Gastrocnemius medialis (tissue), 4 donors: ENCODE data around the gene INPP5J. TPM values are rescaled to one million over a fixed set of nuclear protein-coding genes. Genes with fewer than 3 reads are reported as not detected.
A peak's percentile ranks its signal among the peaks of the same experiment; 100 is the strongest.
"Not testable (repeated sequence)": the region's sequence is repeated elsewhere in the genome, so short reads cannot be mapped to it uniquely, and the experiment has no call there.

Experiments used
- ATAC-seq, 2 donors: fragments of 150-250 bp; one replicate each; pipeline ENCODE4 v1.9.1; 2016
- DNase-seq, 2 donors: peaks; one replicate each; pipeline ENCODE4 v3.0.0-alpha.2; 2019
- H3K27ac ChIP-seq, 4 donors: fragments of 200-600 bp; sonication (generic); 1 replicate in 1 of 4; 2 replicates in 3 of 4; pipeline ENCODE4 v1.5.1; 2016 to 2018; ENCODE audit warnings: mild to moderate bottlenecking in 2 of 4, moderate library complexity in 1 of 4
- H3K27me3 ChIP-seq, 3 donors: fragments of 200-600 bp; sonication (generic) in 2 of 3; 1 replicate in 1 of 3; 2 replicates in 2 of 3; pipeline versions ENCODE4 v1.5.1 to v1.6.0; 2016 to 2019; ENCODE audit warnings: mild to moderate bottlenecking in 1 of 3, moderate library complexity in 1 of 3
- H3K36me3 ChIP-seq, 2 donors: fragments of 200-600 bp; sonication (generic) in 1 of 2; one replicate each; pipeline ENCODE4 v1.5.1; 2017 to 2018
- H3K4me1 ChIP-seq, 2 donors: fragments of 200-600 bp; sonication (generic) in 1 of 2; one replicate each; pipeline ENCODE4 v1.5.1; 2016 to 2017; ENCODE audit warnings: mild to moderate bottlenecking in 2 of 2
- H3K4me3 ChIP-seq, 4 donors: fragments of 200-600 bp; sonication (generic) in 3 of 4; 1 replicate in 1 of 4; 2 replicates in 3 of 4; pipeline ENCODE4 v1.5.1; 2016 to 2019; ENCODE audit warnings: mild to moderate bottlenecking in 2 of 4
- H3K9me3 ChIP-seq, 3 donors: fragments of 200-600 bp; sonication (generic) in 2 of 3; 1 replicate in 1 of 3; 2 replicates in 2 of 3; pipeline ENCODE4 v1.5.1; 2016 to 2019
- POLR2A ChIP-seq, 2 donors: fragments of 450-650 bp; IDR thresholded peaks; one replicate each; pipeline ENCODE4 v1.6.1; 2017; ENCODE audit warnings: antibody characterized with exemption in 2 of 2, mild to moderate bottlenecking in 2 of 2, moderate library complexity in 2 of 2
- in situ Hi-C, 4 donors: fragments of 200-750 bp; cut with MboI; loops; one replicate each; pipeline versions ENCODE4 v1.15.0 to v1.8.0; 2017; ENCODE audit warnings: low sequenced_read_pairs in 4 of 4
- intact Hi-C: fragments of 100-400 bp; cut with DNase I; formaldehyde crosslinking; loops from one replicate; pipeline ENCODE4 v1.15.1; 2023; ENCODE audit warnings: low total_unique reads
- total RNA-seq, 4 donors: library from RNA; depleted of rRNA; stranded (reverse); fragments of >200 nt; gene quantifications; one replicate each; pipeline versions ENCODE4 v1.1.0 to v1.2.3, GENCODE V29; 2016
- TF ChIP-seq, protein P1 (sequence below), 5 experiments: fragments of 450-650 bp in 3 of 5; fragments of 200-600 bp in 2 of 5; sonication (generic) in 2 of 5; IDR thresholded peaks in 4 of 5; conservative IDR thresholded peaks in 1 of 5; 1 replicate in 4 of 5; 2 replicates in 1 of 5; pipeline ENCODE4 v1.5.1; 2016 to 2019; ENCODE audit warnings: antibody characterized with exemption in 5 of 5, mild to moderate bottlenecking in 3 of 5, moderate library complexity in 3 of 5

Gene INPP5J
- total RNA-seq, 4 donors from 2014 or later, result 0.15 to 0.33 (median 0.28) TPM

DNA sequence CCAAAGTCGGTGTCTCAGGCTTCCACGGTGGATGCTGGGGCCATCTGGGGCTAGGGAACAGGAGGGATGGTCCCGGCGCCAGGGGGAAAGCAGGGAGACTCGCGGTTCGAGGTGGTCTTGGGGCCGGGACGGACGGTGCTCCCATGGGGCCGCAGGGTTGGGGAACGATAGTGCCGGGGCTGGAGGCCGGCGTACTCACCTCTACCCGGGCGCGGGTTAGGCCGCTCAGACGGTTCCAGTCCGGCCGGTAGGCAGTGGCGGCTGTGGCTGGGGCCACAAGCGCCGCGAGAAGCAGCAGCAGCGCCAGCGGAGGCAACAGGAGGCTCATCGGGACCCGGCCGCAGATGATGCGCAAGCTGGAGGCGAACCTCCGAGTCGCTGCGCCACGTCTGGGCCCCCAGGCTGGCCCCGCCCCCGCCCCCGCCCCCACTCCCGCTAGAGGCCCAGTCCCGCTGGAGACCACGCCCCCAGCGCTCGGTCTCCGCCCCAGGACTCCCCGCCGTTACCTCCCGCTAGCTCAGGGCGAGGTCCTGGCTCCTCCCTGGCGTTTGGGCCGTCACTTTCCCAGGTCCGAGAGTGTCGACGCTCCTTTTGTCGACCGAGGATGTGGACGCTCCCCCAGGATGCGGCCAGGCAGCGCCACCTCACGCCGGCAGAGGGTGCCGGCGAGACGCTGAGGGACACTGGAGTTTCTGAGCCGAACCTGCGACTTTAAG is 15.4 kb upstream of the INPP5J start, which contains the start of gene SELENOM:
TSS of gene SELENOM (minus strand) at position 391 of the 716 bp plus-strand sequence. CDS start at position 328, 63 bp downstream.
- Histone ChIP-seq H3K27me3 (no peaks in the 10 kb centered on the region), H3K9me3 (no peaks in the 10 kb centered on the region), H3K27ac (peak within 1 kb of the TSS; percentile 93 to 98 (median 96)), H3K36me3 (peaks cover 0 to 5% of the 10 kb centered on the region in 2 donors), H3K4me3 (peak within 1 kb of the TSS; percentile 68 to 81 (median 80)), H3K4me1 (peaks cover 22 to 30% of the 10 kb centered on the region in 2 donors)
- intact Hi-C loops, result loop anchor here (1.0 kb wide), 5 partner anchors 14 to 123 kb away; partner anchors contain the start of gene RNF185
- ATAC-seq, result peak; percentile 92 to 94
- TF ChIP-seq, protein P1, sequence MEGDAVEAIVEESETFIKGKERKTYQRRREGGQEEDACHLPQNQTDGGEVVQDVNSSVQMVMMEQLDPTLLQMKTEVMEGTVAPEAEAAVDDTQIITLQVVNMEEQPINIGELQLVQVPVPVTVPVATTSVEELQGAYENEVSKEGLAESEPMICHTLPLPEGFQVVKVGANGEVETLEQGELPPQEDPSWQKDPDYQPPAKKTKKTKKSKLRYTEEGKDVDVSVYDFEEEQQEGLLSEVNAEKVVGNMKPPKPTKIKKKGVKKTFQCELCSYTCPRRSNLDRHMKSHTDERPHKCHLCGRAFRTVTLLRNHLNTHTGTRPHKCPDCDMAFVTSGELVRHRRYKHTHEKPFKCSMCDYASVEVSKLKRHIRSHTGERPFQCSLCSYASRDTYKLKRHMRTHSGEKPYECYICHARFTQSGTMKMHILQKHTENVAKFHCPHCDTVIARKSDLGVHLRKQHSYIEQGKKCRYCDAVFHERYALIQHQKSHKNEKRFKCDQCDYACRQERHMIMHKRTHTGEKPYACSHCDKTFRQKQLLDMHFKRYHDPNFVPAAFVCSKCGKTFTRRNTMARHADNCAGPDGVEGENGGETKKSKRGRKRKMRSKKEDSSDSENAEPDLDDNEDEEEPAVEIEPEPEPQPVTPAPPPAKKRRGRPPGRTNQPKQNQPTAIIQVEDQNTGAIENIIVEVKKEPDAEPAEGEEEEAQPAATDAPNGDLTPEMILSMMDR (IDR thresholded peaks at IDR 0.05 in 4 of 5, conservative IDR thresholded peaks at IDR 0.05 in 1 of 5), result peak; percentile 89 to 97 (median 94)
- TF ChIP-seq POLR2A (IDR thresholded peaks at IDR 0.05), result peak; percentile 85 to 87
- in situ Hi-C loops, result no loop called here
- DNase-seq, result peak; percentile 96 to 97

DNA sequence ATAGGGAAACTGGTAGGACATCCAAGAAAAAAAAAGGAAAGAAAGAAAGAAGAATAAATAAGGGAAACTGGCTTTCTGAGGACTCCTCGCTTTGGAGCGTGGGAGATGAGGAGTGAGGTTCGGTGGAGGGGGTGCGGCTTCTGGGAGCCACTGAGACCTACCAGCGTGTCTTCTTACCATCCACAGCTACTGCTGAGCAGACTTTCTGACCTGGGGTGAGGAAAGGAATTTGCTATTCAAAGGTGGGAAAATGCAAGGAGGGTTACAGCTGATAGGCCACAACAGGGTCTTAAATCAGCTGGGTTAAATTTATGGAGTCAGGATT is 14.9 kb upstream of the INPP5J start:
- H3K9me3 ChIP-seq, result no peaks in the 10 kb centered on the region
- no peaks in the 10 kb centered on the region for H3K27me3 ChIP-seq
- H3K36me3 ChIP-seq, result peaks cover 0 to 5% of the 10 kb centered on the region in 2 donors
- in situ Hi-C loops, result no loop called here
- intact Hi-C loops, result loop anchor here (1.0 kb wide), 5 partner anchors 15 to 122 kb away; partner anchors contain the start of gene RNF185
- peaks cover 18 to 25% of the 10 kb centered on the region in 2 donors for H3K4me1 ChIP-seq
- TF ChIP-seq POLR2A (IDR thresholded peaks at IDR 0.05), result no peak
- TF ChIP-seq, protein P1 (IDR thresholded peaks at IDR 0.05 in 4 of 5, conservative IDR thresholded peaks at IDR 0.05 in 1 of 5), result peak in 2 of 5 experiments; percentile 23 to 28
- DNase-seq, result no peak
- peak overlapping the region; percentile 52 to 80 (median 64) for H3K4me3 ChIP-seq
- peak; percentile 28 to 43 for ATAC-seq
- H3K27ac ChIP-seq, result peak overlapping the region; percentile 93 to 98 (median 96)

DNA sequence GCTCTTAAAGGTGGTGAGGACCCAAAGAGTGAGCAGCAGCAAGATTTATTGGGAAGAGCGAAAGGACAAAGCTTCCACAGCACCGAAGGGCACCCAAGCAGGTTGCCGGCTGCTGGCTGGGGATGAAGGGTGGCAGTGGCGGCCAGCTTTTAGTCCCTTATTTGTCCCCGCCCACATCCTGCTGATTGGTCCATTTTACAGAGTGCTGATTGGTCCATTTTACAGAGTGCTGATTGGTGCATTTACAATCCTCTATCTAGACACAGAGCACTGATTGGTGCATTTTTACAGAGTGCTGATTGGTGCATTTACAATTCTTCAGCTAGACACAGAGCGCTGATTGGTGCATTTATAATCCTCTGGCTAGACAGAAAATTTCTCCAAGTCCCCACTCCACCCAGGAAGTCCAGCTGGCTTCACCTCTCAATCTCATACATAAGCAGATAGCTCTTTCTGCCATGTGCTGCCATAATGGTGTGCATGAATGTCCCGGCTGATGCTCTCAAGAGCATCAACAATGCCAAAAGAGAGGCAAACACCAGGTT is 10.1 kb upstream of the INPP5J start:
- intact Hi-C loops, H3K36me3 ChIP-seq, in situ Hi-C loops: not testable (repeated sequence)

DNA sequence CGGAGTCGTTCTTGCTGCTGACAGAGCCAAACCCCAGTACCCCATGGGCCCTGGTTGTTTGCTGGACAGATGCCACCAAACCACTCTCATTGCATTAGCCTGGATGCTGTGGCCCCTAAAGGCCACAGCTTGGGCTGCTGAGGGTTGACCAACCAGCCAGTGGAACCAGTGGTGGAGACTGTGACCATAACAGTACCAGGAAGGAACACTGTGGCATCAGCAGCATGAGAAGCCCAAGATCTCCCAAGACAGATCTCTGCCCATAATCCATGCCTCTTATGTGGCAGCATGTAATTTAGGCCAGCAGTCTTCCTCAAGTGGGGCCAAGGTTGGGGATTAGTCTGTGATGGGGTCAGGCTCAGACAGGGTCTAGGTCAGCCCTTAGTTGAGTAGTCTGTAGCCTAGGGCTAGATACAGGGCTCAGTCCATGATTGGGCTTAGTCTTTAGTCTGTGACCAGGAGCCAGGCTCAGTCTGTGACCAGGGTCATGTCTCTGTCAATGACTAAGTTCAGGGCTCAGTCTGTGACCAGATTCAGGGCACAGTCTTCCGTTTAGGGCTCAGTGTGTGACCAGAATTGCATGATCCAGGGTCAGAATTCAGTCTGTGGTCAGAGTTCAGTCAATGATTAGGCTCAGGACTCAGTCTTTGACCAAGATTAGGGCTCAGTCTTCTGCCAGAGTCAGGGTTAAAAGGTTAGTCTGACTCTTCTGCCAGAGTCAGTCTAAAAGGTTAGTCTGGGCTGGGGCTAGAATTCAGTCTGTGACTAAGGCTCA is 4.5 kb upstream of the INPP5J start:
- in situ Hi-C loops, result no loop called here
- intact Hi-C loops, result no loop called here

More for the DNA sequence above, 10.1 kb upstream of the INPP5J start:
- H3K27me3 ChIP-seq, H3K4me1 ChIP-seq, DNase-seq, H3K4me3 ChIP-seq, ATAC-seq, H3K9me3 ChIP-seq, H3K27ac ChIP-seq: not testable (repeated sequence)

More for the DNA sequence above, 4.5 kb upstream of the INPP5J start:
- no peak for ATAC-seq
- H3K4me3 ChIP-seq, result no peak overlapping the region
- peak overlapping the region; percentile 57 to 67 (median 66) for H3K27ac ChIP-seq
- H3K27me3 ChIP-seq, result no peaks in the 10 kb centered on the region
- DNase-seq, result no peak
- no peaks in the 10 kb centered on the region for H3K9me3 ChIP-seq
- H3K36me3 ChIP-seq, result no peaks in the 10 kb centered on the region
- peaks cover 24 to 30% of the 10 kb centered on the region in 2 donors for H3K4me1 ChIP-seq
- TF ChIP-seq POLR2A (IDR thresholded peaks at IDR 0.05), result no peak
- TF ChIP-seq, protein P1 (IDR thresholded peaks at IDR 0.05 in 4 of 5, conservative IDR thresholded peaks at IDR 0.05 in 1 of 5), result no peak
